Sigmoid colon (tissue), 7 donors: ENCODE results near the gene PARD3. TPM values are rescaled to one million over a fixed set of nuclear protein-coding genes. Genes with fewer than 3 reads are reported as not detected.

Experiments
- DNase-seq: peaks from one replicate; pipeline ENCODE4 v3.0.0-alpha.2; 2019
- H3K27ac ChIP-seq, 4 donors: fragments of 200-600 bp; sonication (generic); one replicate each; pipeline ENCODE4 v1.5.1; 2016 to 2019; ENCODE audit warnings: mild to moderate bottlenecking in 1 of 4
- H3K27me3 ChIP-seq, 3 donors: fragments of 200-600 bp; sonication (generic); one replicate each; pipeline ENCODE4 v1.5.1; 2019; ENCODE audit warnings: mild to moderate bottlenecking in 1 of 3
- H3K36me3 ChIP-seq, 4 donors: fragments of 200-600 bp; sonication (generic); one replicate each; pipeline ENCODE4 v1.5.1; 2016 to 2019
- H3K4me1 ChIP-seq, 4 donors: fragments of 200-600 bp; sonication (generic); one replicate each; pipeline ENCODE4 v1.5.1; 2017 to 2019
- H3K4me3 ChIP-seq, 4 donors: fragments of 200-600 bp; sonication (generic); one replicate each; pipeline ENCODE4 v1.5.1; 2017 to 2019; ENCODE audit warnings: mild to moderate bottlenecking in 2 of 4, moderate library complexity in 1 of 4
- H3K9me3 ChIP-seq, 4 donors: fragments of 200-600 bp in 3 of 4; sonication (generic) in 3 of 4; one replicate each; pipeline versions ENCODE4 v1.5.1 to v1.6.1; 2013 to 2019
- EP300 ChIP-seq, 4 donors: sonication (generic); formaldehyde crosslinking; IDR thresholded peaks; one replicate each; pipeline ENCODE4 v1.6.1; 2017; ENCODE audit warnings: antibody characterized with exemption in 4 of 4
- POLR2A ChIP-seq, 2 donors: fragments of 450-650 bp; IDR thresholded peaks; one replicate each; pipeline ENCODE4 v1.6.1; 2016; ENCODE audit warnings: antibody characterized with exemption in 2 of 2, mild to moderate bottlenecking in 2 of 2, moderate library complexity in 2 of 2
- POLR2AphosphoS5 ChIP-seq, 4 donors: sonication (generic); formaldehyde crosslinking; IDR thresholded peaks; one replicate each; pipeline ENCODE4 v1.6.1; 2017; ENCODE audit warnings: antibody characterized with exemption in 4 of 4
- WGBS, 2 donors: extraction: QIAGEN DNeasy Blood & Tissue Kit; methylation state at CpG; one replicate each; pipeline ENCODE4 v1.1.7; 2013; 5-methylcytosine and 5-hydroxymethylcytosine counted together
- intact Hi-C: fragments of 100-400 bp; cut with DNase I; formaldehyde crosslinking; loops from one replicate; pipeline ENCODE4 v1.15.1; 2023
- polyA plus RNA-seq, 3 donors: library from polyadenylated mRNA; stranded (reverse); fragments of 200-250 nt; gene quantifications; one replicate each; pipeline ENCODE4 v1.2.3, GENCODE V29; 2013
- total RNA-seq, 4 donors: library from RNA; depleted of rRNA; stranded (reverse); fragments of >200 nt; gene quantifications; one replicate each; pipeline ENCODE4 v1.1.0, GENCODE V29; 2016
- TF ChIP-seq, protein P1 (sequence below), 4 experiments: fragments of 450-650 bp in 3 of 4; fragments of 200-600 bp in 1 of 4; IDR thresholded peaks; one replicate each; pipeline ENCODE4 v1.5.1; 2016 to 2019; ENCODE audit warnings: antibody characterized with exemption in 4 of 4, mild to moderate bottlenecking in 3 of 4, moderate library complexity in 2 of 4
- donor health status: healthy with polysubstance abuse.
- donor health status: Bipolar disorder and iron deficiency.
- donor health status: healthy.

Gene PARD3
- total and polyA plus RNA-seq, 7 donors: 17.5 to 96.4 (median 75.9) TPM

DNA sequence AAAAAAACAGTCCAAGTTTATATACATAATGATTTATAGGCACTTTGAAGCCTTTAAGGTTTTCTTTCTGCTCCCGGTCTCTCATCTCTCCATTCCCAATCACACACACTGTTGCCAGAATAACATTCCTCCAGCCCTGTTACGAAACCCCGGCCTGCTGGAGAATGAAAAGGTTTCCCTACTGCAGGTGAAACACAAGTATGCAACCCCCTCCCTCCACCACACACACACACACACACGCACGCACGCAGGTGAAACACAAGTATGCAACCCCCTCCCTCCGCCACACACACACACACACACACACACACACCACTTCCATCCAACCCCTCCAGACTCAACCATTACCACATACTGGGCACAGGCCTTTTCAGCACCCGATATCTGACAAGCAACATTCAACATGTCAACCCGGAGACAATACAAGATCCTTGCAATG is 87.5 kb downstream of the PARD3 start:
- peak overlapping the region in 3 of 4 donors; percentile 23 to 43 (median 41) for H3K27ac ChIP-seq
- peaks cover 0 to 85% (median 61%) of the 10 kb centered on the region in 4 donors for H3K4me1 ChIP-seq
- H3K27me3 ChIP-seq: no peaks in the 10 kb centered on the region
- no peaks in the 10 kb centered on the region for H3K9me3 ChIP-seq
- TF ChIP-seq, protein P1, sequence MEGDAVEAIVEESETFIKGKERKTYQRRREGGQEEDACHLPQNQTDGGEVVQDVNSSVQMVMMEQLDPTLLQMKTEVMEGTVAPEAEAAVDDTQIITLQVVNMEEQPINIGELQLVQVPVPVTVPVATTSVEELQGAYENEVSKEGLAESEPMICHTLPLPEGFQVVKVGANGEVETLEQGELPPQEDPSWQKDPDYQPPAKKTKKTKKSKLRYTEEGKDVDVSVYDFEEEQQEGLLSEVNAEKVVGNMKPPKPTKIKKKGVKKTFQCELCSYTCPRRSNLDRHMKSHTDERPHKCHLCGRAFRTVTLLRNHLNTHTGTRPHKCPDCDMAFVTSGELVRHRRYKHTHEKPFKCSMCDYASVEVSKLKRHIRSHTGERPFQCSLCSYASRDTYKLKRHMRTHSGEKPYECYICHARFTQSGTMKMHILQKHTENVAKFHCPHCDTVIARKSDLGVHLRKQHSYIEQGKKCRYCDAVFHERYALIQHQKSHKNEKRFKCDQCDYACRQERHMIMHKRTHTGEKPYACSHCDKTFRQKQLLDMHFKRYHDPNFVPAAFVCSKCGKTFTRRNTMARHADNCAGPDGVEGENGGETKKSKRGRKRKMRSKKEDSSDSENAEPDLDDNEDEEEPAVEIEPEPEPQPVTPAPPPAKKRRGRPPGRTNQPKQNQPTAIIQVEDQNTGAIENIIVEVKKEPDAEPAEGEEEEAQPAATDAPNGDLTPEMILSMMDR (IDR thresholded peaks at IDR 0.05): no peak
- no peak for TF ChIP-seq EP300 (IDR thresholded peaks at IDR 0.05)
- no peaks in the 10 kb centered on the region for H3K36me3 ChIP-seq
- intact Hi-C loops: loop anchor here (5.0 to 10.0 kb wide), 2 partner anchors 85 to 257 kb away; no protein-coding TSS in a partner anchor
- H3K4me3 ChIP-seq: no peak overlapping the region
- 89 to 92% methylated on average over 9 of the region's 9 CpGs for WGBS, 2 donors
- no peak for DNase-seq

GRCh38 chr10:34726862-34727261 is 88.2 kb downstream of the PARD3 start:
- H3K27ac ChIP-seq: peak overlapping the region in 2 of 4 donors; percentile 23 to 43
- H3K36me3 ChIP-seq: no peaks in the 10 kb centered on the region
- intact Hi-C loops: loop anchor here (5.0 to 10.0 kb wide), 2 partner anchors 85 to 258 kb away; no protein-coding TSS in a partner anchor
- no peak for DNase-seq
- peaks cover 0 to 79% (median 55%) of the 10 kb centered on the region in 4 donors for H3K4me1 ChIP-seq
- no peaks in the 10 kb centered on the region for H3K9me3 ChIP-seq
- H3K4me3 ChIP-seq: no peak overlapping the region
- TF ChIP-seq, protein P1 (IDR thresholded peaks at IDR 0.05): no peak
- TF ChIP-seq POLR2AphosphoS5 (IDR thresholded peaks at IDR 0.05): no peak
- TF ChIP-seq POLR2A (IDR thresholded peaks at IDR 0.05): no peak
- no peaks in the 10 kb centered on the region for H3K27me3 ChIP-seq

- H3K27me3 ChIP-seq: no peaks in the 10 kb centered on the region
- no peaks in the 10 kb centered on the region for H3K9me3 ChIP-seq
- H3K36me3 ChIP-seq: no peaks in the 10 kb centered on the region
- H3K27ac ChIP-seq: peak overlapping the region in 3 of 4 donors; percentile 48 to 54 (median 50)
- TF ChIP-seq EP300 (IDR thresholded peaks at IDR 0.05) (no peak), POLR2AphosphoS5 (IDR thresholded peaks at IDR 0.05) (peak in 2 of 4 donors; percentile 19 to 25)
- TF ChIP-seq, protein P1 (IDR thresholded peaks at IDR 0.05): peak in 3 of 4 experiments; percentile 51 to 66 (median 61)
- H3K4me1 ChIP-seq: peaks cover 0 to 65% (median 46%) of the 10 kb centered on the region in 4 donors
- no peak overlapping the region for H3K4me3 ChIP-seq
- no peak for DNase-seq
- 37 to 56% methylated on average over 10 of the region's 10 CpGs for whole genome bisulfite sequencing, 2 donors
- intact Hi-C loops: loop anchor here (5.0 to 10.0 kb wide), 2 partner anchors 56 to 261 kb away; no protein-coding TSS in a partner anchor
Observed at GRCh38 chr10:34723750-34724149, 91.3 kb downstream of the PARD3 start.

DNA sequence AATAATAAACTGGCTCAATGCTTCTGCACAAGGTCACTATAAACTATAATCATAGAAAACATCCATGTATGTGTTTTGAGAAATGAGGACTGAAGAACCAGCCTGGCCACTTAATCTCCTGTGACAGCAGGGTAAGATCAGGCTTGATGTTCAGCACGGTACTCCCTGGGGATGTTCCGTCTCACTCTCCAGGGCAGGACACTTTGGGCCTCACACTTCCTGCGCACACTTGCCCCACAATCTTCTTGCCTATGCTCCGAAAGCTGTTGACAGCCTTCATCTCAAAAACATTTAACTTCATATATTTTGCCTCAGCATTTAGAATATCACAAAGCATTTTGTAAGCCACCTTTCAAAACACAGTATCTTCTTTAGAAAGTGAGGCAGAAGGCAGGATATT is 92.7 kb downstream of the PARD3 start:
- no peak for DNase-seq
- no peak overlapping the region for H3K27ac ChIP-seq
- TF ChIP-seq, protein P1 (IDR thresholded peaks at IDR 0.05): no peak
- no peak for TF ChIP-seq EP300 (IDR thresholded peaks at IDR 0.05)
- no peak for TF ChIP-seq POLR2A (IDR thresholded peaks at IDR 0.05)
- TF ChIP-seq POLR2AphosphoS5 (IDR thresholded peaks at IDR 0.05): no peak
- no peaks in the 10 kb centered on the region for H3K36me3 ChIP-seq
- no peaks in the 10 kb centered on the region for H3K27me3 ChIP-seq
- H3K4me3 ChIP-seq: no peak overlapping the region
- 86 to 92% methylated on average over 4 of the region's 4 CpGs for WGBS, 2 donors
- peaks cover 0 to 56% (median 35%) of the 10 kb centered on the region in 4 donors for H3K4me1 ChIP-seq
- intact Hi-C loops: loop anchor here (5.0 to 10.0 kb wide), 2 partner anchors 55 to 262 kb away; no protein-coding TSS in a partner anchor
- no peaks in the 10 kb centered on the region for H3K9me3 ChIP-seq
